Activated CD4-positive, alpha-beta T cell treated with anti-CD3 and anti-CD28 coated beads, Interleukin-2, amount 50 U/mL, for 48 hours (primary cell): ENCODE measurements around the gene ZNF322.
"Not testable (repeated sequence)": the region's sequence is repeated elsewhere in the genome, so short reads cannot be mapped to it uniquely, and the experiment has no call there.

Experiments
- DNase-seq, 2 experiments: peaks; one replicate each; pipeline ENCODE4 v3.0.0-alpha.2; 2020

The ZNF322 gene

GRCh38 chr6:26659042-26659999 is at the start of gene ZNF322:
ZNF322 (minus strand) TSS chr6:26659746; CDS start chr6:26638553, 21,193 bp downstream.
- DNase-seq: peak; percentile 89 to 93

- not testable (repeated sequence) for DNase-seq
Measured at GRCh38 chr6:26705780-26706179, 46.2 kb upstream of the ZNF322 start.

- not testable (repeated sequence) for DNase-seq
Measured at GRCh38 chr6:26705352-26705751, 45.8 kb upstream of the ZNF322 start.

- not testable (repeated sequence) for DNase-seq
Measured at GRCh38 chr6:26701023-26701747, 41.6 kb upstream of the ZNF322 start.

- not testable (repeated sequence) for DNase-seq
Measured at GRCh38 chr6:26697496-26697895, 38.0 kb upstream of the ZNF322 start.

- DNase-seq: not testable (repeated sequence)
Measured at GRCh38 chr6:26689324-26689947, 29.9 kb upstream of the ZNF322 start.

GRCh38 chr6:26682435-26683042 is 23.0 kb upstream of the ZNF322 start:
- DNase-seq: not testable (repeated sequence)

GRCh38 chr6:26673287-26673686 is 13.7 kb upstream of the ZNF322 start:
- DNase-seq: not testable (repeated sequence)

GRCh38 chr6:26670558-26670957 is 11.0 kb upstream of the ZNF322 start:
- DNase-seq: not testable (repeated sequence)

- not testable (repeated sequence) for DNase-seq
Measured at GRCh38 chr6:26670003-26670402, 10.5 kb upstream of the ZNF322 start.

GRCh38 chr6:26660000-26660361 is 435 bp upstream of the ZNF322 start:
- DNase-seq: no peak

- no peak for DNase-seq
Measured at GRCh38 chr6:26657256-26657655, 2.3 kb downstream of the ZNF322 start.

- DNase-seq: no peak
Measured at GRCh38 chr6:26653007-26653406, 6.5 kb downstream of the ZNF322 start.

GRCh38 chr6:26651133-26651781 is 8.3 kb downstream of the ZNF322 start:
- DNase-seq: no peak

- no peak for DNase-seq
Measured at GRCh38 chr6:26646074-26646473, 13.5 kb downstream of the ZNF322 start.

GRCh38 chr6:26640806-26641205 is 18.7 kb downstream of the ZNF322 start:
- no peak for DNase-seq

GRCh38 chr6:26629359-26629758 is 30.2 kb downstream of the ZNF322 start:
- DNase-seq: no peak

- no peak for DNase-seq
Measured at GRCh38 chr6:26627843-26628242, 31.7 kb downstream of the ZNF322 start.

- DNase-seq: no peak
Measured at GRCh38 chr6:26624557-26624956, 35.0 kb downstream of the ZNF322 start.

GRCh38 chr6:26623339-26623859 is 36.1 kb downstream of the ZNF322 start:
- no peak for DNase-seq

GRCh38 chr6:26613689-26614683 is 45.6 kb downstream of the ZNF322 start:
- no peak for DNase-seq
